ENCODE data around the gene RAB28.
"Not testable (repeated sequence)": the region's sequence is repeated elsewhere in the genome, so short reads cannot be mapped to it uniquely, and the experiment has no call there.

RAB28 gene

GRCh38 chr4:13445841-13446790 lies 38.0 kb downstream of the RAB28 start:
- DNase-seq = no peak

GRCh38 chr4:13441506-13441905 lies 42.6 kb downstream of the RAB28 start:
- no peak for DNase-seq

GRCh38 chr4:13436962-13437361 lies 47.2 kb downstream of the RAB28 start:
- no peak for DNase-seq

GRCh38 chr4:13432453-13432852 lies 51.7 kb downstream of the RAB28 start:
- DNase-seq = no peak

- DNase-seq = no peak
Observed at GRCh38 chr4:13430834-13431568, 53.1 kb downstream of the RAB28 start.

GRCh38 chr4:13427599-13428325 lies 56.4 kb downstream of the RAB28 start:
- DNase-seq = no peak

- no peak for DNase-seq
Observed at GRCh38 chr4:13415068-13415785, 68.9 kb downstream of the RAB28 start.

GRCh38 chr4:13413729-13414437 lies 70.3 kb downstream of the RAB28 start:
- DNase-seq = no peak

GRCh38 chr4:13411942-13412341 lies 72.2 kb downstream of the RAB28 start:
- no peak for DNase-seq

GRCh38 chr4:13409324-13409723 lies 74.8 kb downstream of the RAB28 start:
- DNase-seq = no peak

- DNase-seq = not testable (repeated sequence)
Observed at GRCh38 chr4:13406156-13406555, 78.0 kb downstream of the RAB28 start.

GRCh38 chr4:13403833-13404232 lies 80.3 kb downstream of the RAB28 start:
- no peak for DNase-seq

- DNase-seq = no peak
Observed at GRCh38 chr4:13403326-13403725, 80.8 kb downstream of the RAB28 start.

- DNase-seq = no peak
Observed at GRCh38 chr4:13399257-13399656, 84.9 kb downstream of the RAB28 start.

- no peak for DNase-seq
Observed at GRCh38 chr4:13396161-13396560, 88.0 kb downstream of the RAB28 start.

- DNase-seq = not testable (repeated sequence)
Observed at GRCh38 chr4:13389901-13390300, 94.2 kb downstream of the RAB28 start.

GRCh38 chr4:13386405-13387107 lies 97.6 kb downstream of the RAB28 start:
- no peak for DNase-seq

- DNase-seq = no peak
Observed at GRCh38 chr4:13384055-13384454, 100.1 kb downstream of the RAB28 start.

GRCh38 chr4:13378973-13379759 lies 105.0 kb downstream of the RAB28 start:
- no peak for DNase-seq

- no peak for DNase-seq
Observed at GRCh38 chr4:13371048-13371447, 113.1 kb downstream of the RAB28 start.
